Measurements from ENCODE around the gene EBI3. TPM values are rescaled to one million over a fixed set of nuclear protein-coding genes. Genes with fewer than 3 reads are reported as not detected.
"Not testable (repeated sequence)": the region's sequence is repeated elsewhere in the genome, so short reads cannot be mapped to it uniquely, and the experiment has no call there.

Gene EBI3
- total RNA-seq, 6 experiments from 2014 or later = 0.17 to 0.61 (median 0.37) TPM

- no peak overlapping the region for H3K27ac Mint-ChIP-seq
- H3K4me1 Mint-ChIP-seq (ENCODE audit: low read depth) = no peaks in the 10 kb centered on the region
- no peak for TF ChIP-seq CTCF (IDR thresholded peaks at IDR 0.05)
- no peaks in the 10 kb centered on the region for H3K9me3 Mint-ChIP-seq
- no peak for DNase-seq
- no peak overlapping the region for H3K4me3 Mint-ChIP-seq
- H3K27me3 Mint-ChIP-seq (ENCODE audit: insufficient read depth) = peaks cover 6% of the 10 kb centered on the region
- H3K36me3 Mint-ChIP-seq (ENCODE audit: low read depth) = peaks cover 6% of the 10 kb centered on the region
Observed at GRCh38 chr19:4272894-4273293, 43.6 kb downstream of the EBI3 start.

GRCh38 chr19:4274321-4274686 is 45.0 kb downstream of the EBI3 start:
- not testable (repeated sequence) for H3K9me3 Mint-ChIP-seq; DNase-seq; H3K36me3 Mint-ChIP-seq (ENCODE audit: low read depth); H3K4me1 Mint-ChIP-seq (ENCODE audit: low read depth); H3K4me3 Mint-ChIP-seq; H3K27ac Mint-ChIP-seq
- H3K27me3 Mint-ChIP-seq (ENCODE audit: insufficient read depth) = peaks cover 15% of the 10 kb centered on the region

GRCh38 chr19:4277191-4277696 is 47.9 kb downstream of the EBI3 start:
- H3K36me3 Mint-ChIP-seq (ENCODE audit: low read depth) = no peaks in the 10 kb centered on the region
- no peak overlapping the region for H3K4me3 Mint-ChIP-seq
- H3K4me1 Mint-ChIP-seq (ENCODE audit: low read depth) = no peaks in the 10 kb centered on the region
- H3K27me3 Mint-ChIP-seq (ENCODE audit: insufficient read depth) = peaks cover 33% of the 10 kb centered on the region
- DNase-seq = no peak
- no peak overlapping the region for H3K27ac Mint-ChIP-seq
- H3K9me3 Mint-ChIP-seq = no peaks in the 10 kb centered on the region
- no peak for TF ChIP-seq CTCF (IDR thresholded peaks at IDR 0.05)

GRCh38 chr19:4278010-4278409 is 48.7 kb downstream of the EBI3 start:
- no peak for TF ChIP-seq CTCF (IDR thresholded peaks at IDR 0.05)
- no peak overlapping the region for H3K4me3 Mint-ChIP-seq
- no peak overlapping the region for H3K27ac Mint-ChIP-seq
- no peaks in the 10 kb centered on the region for H3K4me1 Mint-ChIP-seq (ENCODE audit: low read depth)
- H3K9me3 Mint-ChIP-seq = no peaks in the 10 kb centered on the region
- peaks cover 35% of the 10 kb centered on the region for H3K27me3 Mint-ChIP-seq (ENCODE audit: insufficient read depth)
- H3K36me3 Mint-ChIP-seq (ENCODE audit: low read depth) = no peaks in the 10 kb centered on the region
- no peak for DNase-seq

- DNase-seq = no peak
- H3K4me1 Mint-ChIP-seq (ENCODE audit: low read depth) = no peaks in the 10 kb centered on the region
- H3K27ac Mint-ChIP-seq = no peak within 1 kb of the TSS
- H3K27me3 Mint-ChIP-seq (ENCODE audit: insufficient read depth) = peaks cover 35% of the 10 kb centered on the region
- no peaks in the 10 kb centered on the region for H3K36me3 Mint-ChIP-seq (ENCODE audit: low read depth)
- no peak within 1 kb of the TSS for H3K4me3 Mint-ChIP-seq
- TF ChIP-seq CTCF (IDR thresholded peaks at IDR 0.05) = no peak
- no peaks in the 10 kb centered on the region for H3K9me3 Mint-ChIP-seq
Observed at GRCh38 chr19:4278419-4279266, 49.3 kb downstream of the EBI3 start, which contains the start of gene SHD. Gene SHD (plus strand): TSS chr19:4279266. CDS start chr19:4280064, 798 bp downstream.

- Mint-ChIP-seq H3K27me3 (ENCODE audit: insufficient read depth) (peaks cover 35% of the 10 kb centered on the region), H3K27ac (no peak overlapping the region), H3K4me1 (ENCODE audit: low read depth) (no peaks in the 10 kb centered on the region), H3K36me3 (ENCODE audit: low read depth) (no peaks in the 10 kb centered on the region), H3K9me3 (no peaks in the 10 kb centered on the region), H3K4me3 (no peak overlapping the region)
- DNase-seq = no peak
- TF ChIP-seq CTCF (IDR thresholded peaks at IDR 0.05) = no peak
Observed at GRCh38 chr19:4279267-4279529, 49.9 kb downstream of the EBI3 start.
